IMR-90 (cell line): ENCODE data around the gene ADAMTS12. TPM values are rescaled to one million over a fixed set of nuclear protein-coding genes. Genes with fewer than 3 reads are reported as not detected.
A peak's percentile ranks its signal among the peaks of the same experiment; 100 is the strongest.

Experiments
- ATAC-seq: fragments of 200-7000 bp; cut with Tn5 transposase; 2 replicates; pipeline ENCODE4 v1.9.1; 2020; ENCODE audit warnings: low read depth, mild to moderate bottlenecking, moderate library complexity
- BruUV-seq: library from RNA; stranded (reverse); fragments of 400-500 nt; replicated peaks from 2 replicates; lab custom pipeline; 2021; lab: Mats Ljungman, UMichigan
- CTCF ChIA-PET: fragments of 300-600 bp; formaldehyde crosslinking; extraction: SDS; loops from one replicate; lab custom pipeline; 2021; ENCODE audit warnings: antibody characterized with exemption; lab: Yijun Ruan, JAX
- POLR2A ChIA-PET: fragments of 300-600 bp; sonication (Branson Sonifier 250); formaldehyde crosslinking; loops from one replicate; lab custom pipeline; 2022; ENCODE audit warnings: antibody characterized with exemption; ENCODE audit not compliant: unreplicated experiment; lab: Charles Lee
- DNase-seq: peaks from one replicate; pipeline ENCODE4 v3.0.0; 2013
- H2AFZ ChIP-seq: replicated peaks from 2 replicates; pipeline ENCODE3; 2013; ENCODE audit warnings: low read length, mild to moderate bottlenecking; ENCODE audit not compliant: poor library complexity
- H2AK5ac ChIP-seq: 2 replicates; pipeline ENCODE4 v1.6.1; 2013; ENCODE audit warnings: low read depth, low read length, inconsistent platforms
- H2AK9ac ChIP-seq: replicated peaks from 2 replicates; pipeline ENCODE3; 2013; ENCODE audit warnings: mild to moderate bottlenecking, low read depth, low read length, moderate library complexity; ENCODE audit not compliant: poor library complexity
- H2BK120ac ChIP-seq: 2 replicates; pipeline ENCODE4 v1.6.1; 2013; ENCODE audit warnings: low read depth, low read length, inconsistent platforms
- H2BK15ac ChIP-seq: 3 replicates; pipeline ENCODE4 v1.6.1; 2013; ENCODE audit warnings: low read depth, low read length, inconsistent platforms
- H2BK20ac ChIP-seq: 2 replicates; pipeline ENCODE4 v1.6.1; 2013; ENCODE audit warnings: low read depth, mild to moderate bottlenecking, inconsistent platforms, low read length, moderate library complexity
- H2BK5ac ChIP-seq: 2 replicates; pipeline ENCODE4 v1.6.1; 2013; ENCODE audit warnings: mild to moderate bottlenecking, low read depth, low read length, inconsistent platforms; ENCODE audit not compliant: poor library complexity, severe bottlenecking
- H3K14ac ChIP-seq: replicated peaks from 2 replicates; pipeline ENCODE4 v1.6.1; 2013; ENCODE audit warnings: low read depth, low read length, inconsistent platforms
- H3K18ac ChIP-seq: 2 replicates; pipeline ENCODE4 v1.6.1; 2013; ENCODE audit warnings: low read depth, low read length, control low read depth
- H3K23ac ChIP-seq: 2 replicates; pipeline ENCODE4 v1.6.1; 2013; ENCODE audit warnings: low read depth, low read length, inconsistent platforms
- H3K27ac ChIP-seq: 2 replicates; pipeline ENCODE4 v1.5.1; 2013; ENCODE audit warnings: mild to moderate bottlenecking, control low read depth, low read length; ENCODE audit not compliant: insufficient read depth
- H3K27me3 ChIP-seq: 2 replicates; pipeline ENCODE4 v1.6.1; 2013; ENCODE audit warnings: low read length; ENCODE audit not compliant: control insufficient read depth, insufficient read depth
- H3K36me3 ChIP-seq: 2 replicates; pipeline ENCODE4 v1.6.1; 2013; ENCODE audit warnings: low read length, mixed read lengths; ENCODE audit not compliant: control insufficient read depth, insufficient read depth
- H3K4ac ChIP-seq: 2 replicates; pipeline ENCODE4 v1.6.1; 2013; ENCODE audit warnings: low read depth, low read length, inconsistent platforms
- H3K4me1 ChIP-seq: 2 replicates; pipeline ENCODE4 v1.6.1; 2013; ENCODE audit warnings: low read length, mixed read lengths; ENCODE audit not compliant: control insufficient read depth, insufficient read depth
- H3K4me2 ChIP-seq: 2 replicates; pipeline ENCODE4 v1.6.1; 2013; ENCODE audit warnings: low read depth, mild to moderate bottlenecking, control low read depth, low read length, moderate library complexity
- H3K4me3 ChIP-seq: 2 replicates; pipeline ENCODE4 v1.5.1; 2013; ENCODE audit warnings: low read depth, mild to moderate bottlenecking, control low read depth, low read length, moderate library complexity; ENCODE audit not compliant: insufficient read depth
- H3K56ac ChIP-seq: 2 replicates; pipeline ENCODE4 v1.6.1; 2013; ENCODE audit warnings: low read length, inconsistent platforms; ENCODE audit not compliant: insufficient read depth; ENCODE audit errors: extremely low read depth
- H3K79me1 ChIP-seq, 2 experiments: 2 replicates each; pipeline ENCODE4 v1.6.1; 2013; ENCODE audit warnings: low read length in 2 of 2, inconsistent platforms in 1 of 2, low read depth in 1 of 2
- H3K9ac ChIP-seq: 2 replicates; pipeline ENCODE4 v1.6.1; 2013; ENCODE audit warnings: low read depth, low read length, control low read depth
- H3K9me1 ChIP-seq: 2 replicates; pipeline ENCODE4 v1.6.1; 2013; ENCODE audit warnings: low read length, inconsistent platforms; ENCODE audit not compliant: insufficient read depth
- H3K9me3 ChIP-seq: 2 replicates; pipeline ENCODE4 v1.6.1; 2013; ENCODE audit warnings: low read length; ENCODE audit not compliant: control insufficient read depth, insufficient read depth
- H4K20me1 ChIP-seq: 2 replicates; pipeline ENCODE4 v1.6.1; 2013; ENCODE audit warnings: low read length, inconsistent platforms; ENCODE audit not compliant: insufficient read depth
- H4K5ac ChIP-seq: 2 replicates; pipeline ENCODE4 v1.6.1; 2013; ENCODE audit warnings: mild to moderate bottlenecking, low read depth, low read length, control low read depth
- H4K8ac ChIP-seq, 2 experiments: 2 replicates each; pipeline ENCODE4 v1.6.1; 2013; ENCODE audit warnings: low read depth in 2 of 2, low read length in 2 of 2, control low read depth in 1 of 2, inconsistent platforms in 1 of 2
- H4K91ac ChIP-seq: 2 replicates; pipeline ENCODE4 v1.6.1; 2013; ENCODE audit warnings: low read depth, low read length, inconsistent platforms; ENCODE audit not compliant: insufficient read depth
- BHLHE40 ChIP-seq: fragments of 150-350 bp; IDR thresholded peaks from 2 replicates; pipeline ENCODE4 v1.6.1; 2016; ENCODE audit warnings: mild to moderate bottlenecking, low read depth, low read length
- CEBPB ChIP-seq: IDR thresholded peaks from 2 replicates; pipeline ENCODE4 v1.6.1; 2012; ENCODE audit warnings: low read depth, low read length, improper control_type of control experiment
- CHD1 ChIP-seq: IDR thresholded peaks from 2 replicates; pipeline ENCODE4 v1.6.1; 2012; ENCODE audit warnings: low read depth, low read length, improper control_type of control experiment
- CTCF ChIP-seq: conservative IDR thresholded peaks from 2 replicates; pipeline ENCODE4 v1.5.1; 2012; ENCODE audit warnings: mild to moderate bottlenecking, low read depth, low read length, improper control_type of control experiment
- ELK1 ChIP-seq: fragments of 150-350 bp; IDR thresholded peaks from 2 replicates; pipeline ENCODE4 v1.6.1; 2016; ENCODE audit warnings: low read depth, mild to moderate bottlenecking, low read length, moderate library complexity, borderline replicate concordance
- FOS ChIP-seq: fragments of 150-350 bp; IDR thresholded peaks from 2 replicates; pipeline ENCODE4 v1.6.1; 2016; ENCODE audit warnings: low read depth, low read length
- MAFK ChIP-seq: IDR thresholded peaks from 2 replicates; pipeline ENCODE4 v1.6.1; 2012; ENCODE audit warnings: low read depth, low read length, improper control_type of control experiment
- MAZ ChIP-seq: IDR thresholded peaks from 2 replicates; pipeline ENCODE4 v1.6.1; 2012; ENCODE audit warnings: low read depth, mild to moderate bottlenecking, low read length, improper control_type of control experiment, moderate library complexity, borderline replicate concordance
- MXI1 ChIP-seq: IDR thresholded peaks from 2 replicates; pipeline ENCODE4 v1.6.1; 2012; ENCODE audit warnings: low read depth, mild to moderate bottlenecking, low read length, moderate library complexity, borderline replicate concordance
- NFE2L2 ChIP-seq: fragments of 150-350 bp; IDR thresholded peaks from 2 replicates; pipeline ENCODE4 v1.6.1; 2016; ENCODE audit warnings: low read depth, mild to moderate bottlenecking, low read length
- POLR2A ChIP-seq: IDR thresholded peaks from 2 replicates; pipeline ENCODE4 v1.6.1; 2012; ENCODE audit warnings: mild to moderate bottlenecking, low read depth, low read length
- RAD21 ChIP-seq: IDR thresholded peaks from 2 replicates; pipeline ENCODE4 v1.6.1; 2012; ENCODE audit warnings: low read length, improper control_type of control experiment
- RCOR1 ChIP-seq: IDR thresholded peaks from 2 replicates; pipeline ENCODE4 v1.6.1; 2012; ENCODE audit warnings: mild to moderate bottlenecking, low read length, improper control_type of control experiment; ENCODE audit not compliant: insufficient replicate concordance
- RFX5 ChIP-seq: IDR thresholded peaks from 2 replicates; pipeline ENCODE4 v1.8.0; 2012; ENCODE audit warnings: low read depth, mild to moderate bottlenecking, low read length, moderate library complexity
- SMC3 ChIP-seq: fragments of 150-350 bp; IDR thresholded peaks from 2 replicates; pipeline ENCODE4 v1.6.1; 2016; ENCODE audit warnings: low read depth, mild to moderate bottlenecking, antibody characterized with exemption, low read length, moderate library complexity
- USF2 ChIP-seq: fragments of 150-350 bp; IDR thresholded peaks from 2 replicates; pipeline ENCODE4 v1.6.1; 2017; ENCODE audit warnings: mild to moderate bottlenecking, antibody characterized with exemption, low read length, low read depth
- WGBS, 2 experiments: methylation state at CpG; one replicate each; pipeline versions ENCODE4 v1.1.5 to v1.1.7; 2013; ENCODE audit warnings: missing lambda C conversion rate in 2 of 2; ENCODE audit not compliant: insufficient read length in 1 of 2; ENCODE audit errors: extremely low coverage in 2 of 2; 5-methylcytosine and 5-hydroxymethylcytosine counted together
- dilution Hi-C: fragments of 300-500 bp; cut with HindIII; formaldehyde crosslinking; loops from one replicate; pipeline ENCODE4 v1.14.3; 2018; ENCODE audit warnings: low sequenced_read_pairs; ENCODE audit not compliant: unreplicated experiment
- in situ Hi-C: fragments of 300-500 bp; cut with MboI; formaldehyde crosslinking; loops from 3 replicates; pipeline ENCODE4 v1.14.3; 2019; ENCODE audit warnings: low sequenced_read_pairs, inconsistent platforms, mixed read lengths
- intact Hi-C: fragments of 100-400 bp; cut with micrococcal nuclease; formaldehyde crosslinking; loops from 2 replicates; pipeline ENCODE4 v1.10.0; 2022
- polyA plus RNA-seq, 3 experiments: library from polyadenylated mRNA; depleted of rRNA; stranded (reverse); fragments of >200 nt; gene quantifications; 2 replicates each; pipeline ENCODE4 v1.2.3, GENCODE V29; 2012; ENCODE audit warnings: low replicate concordance in 1 of 3
- total RNA-seq: library from RNA; depleted of rRNA; stranded (reverse); fragments of >200 nt; gene quantifications from 2 replicates; pipeline ENCODE4 v1.2.3, GENCODE V29; 2012

Gene ADAMTS12
- total and polyA plus RNA-seq, 2 of the 4 experiments (the other 2 are of a cell fraction): 27.3 to 51.3 TPM

GRCh38 chr5:33887268-33887667 is 4.5 kb downstream of the ADAMTS12 start:
- Histone ChIP-seq H3K14ac (no peak overlapping the region), H3K27ac (no peak overlapping the region), H3K79me1 (peaks cover 10 to 63% of the 10 kb centered on the region in 2 experiments; a peak in 3 of 4 replicates), H3K56ac (no peak overlapping the region), H3K9me1 (peaks cover 10% of the 10 kb centered on the region), H4K8ac (no peak overlapping the region), H4K91ac (no peak overlapping the region), H3K9ac (no peak overlapping the region), H3K4me3 (no peak overlapping the region), H3K4ac (no peak overlapping the region), H4K20me1 (peaks cover 17% of the 10 kb centered on the region; the same call in 1 of the 2 replicates), H2BK120ac (no peak overlapping the region), H3K23ac (peak overlapping the region; percentile 73; the same call in 1 of the 2 replicates), H3K9me3 (no peaks in the 10 kb centered on the region), H3K18ac (no peak overlapping the region), H3K4me1 (peaks cover 17% of the 10 kb centered on the region), H2AK5ac (no peak overlapping the region), H2BK20ac (no peak overlapping the region), H2AK9ac (no peak overlapping the region), H2BK15ac (no peak overlapping the region), H3K27me3 (no peaks in the 10 kb centered on the region), H3K4me2 (no peak overlapping the region), H2BK5ac (no peak overlapping the region), H2AFZ (no peak overlapping the region), H4K5ac (no peak overlapping the region), H3K36me3 (no peaks in the 10 kb centered on the region; the same call in 1 of the 2 replicates)
- WGBS, 2 experiments: no CpG with 5 or more reads among the region's 3 CpGs
- dilution Hi-C loops (no loop called here), intact Hi-C loops (loop anchor here (5.0 kb wide), 1 partner anchor 35 kb away; no protein-coding TSS in a partner anchor), in situ Hi-C loops (no loop called here)
- ATAC-seq (no peak), DNase-seq (no peak)
- BruUV-seq: no TSS peak
- TF ChIP-seq MAZ (no peak), CHD1 (no peak), USF2 (no peak), RAD21 (no peak), BHLHE40 (no peak), MXI1 (no peak), RCOR1 (no peak), SMC3 (no peak), FOS (no peak), RFX5 (no peak), NFE2L2 (no peak), CTCF (no peak), MAFK (no peak), POLR2A (no peak), CEBPB (no peak), ELK1 (no peak)
- CTCF ChIA-PET: interaction anchor here (0.6 to 1.3 kb wide), 3 partner anchors 9 to 115 kb away, joined by 4 read pairs; no protein-coding TSS in a partner anchor
- POLR2A ChIA-PET: no interaction called here
